ENCODE results near the gene CEP44. TPM values are rescaled to one million over a fixed set of nuclear protein-coding genes. Genes with fewer than 3 reads are reported as not detected.
"Not testable (repeated sequence)": the region's sequence is repeated elsewhere in the genome, so short reads cannot be mapped to it uniquely, and the experiment has no call there.

The CEP44 gene
- polyA plus RNA-seq, 1 donor from 2014 or later: 9.9 TPM

GRCh38 chr4:174294641-174295040 lies 10.9 kb downstream of the CEP44 start:
- Mint-ChIP-seq H3K4me1 (peaks cover 4 to 15% (median 8%) of the 10 kb centered on the region in 3 donors), H3K9me3 (peaks cover 4 to 18% (median 6%) of the 10 kb centered on the region in 3 donors), H3K36me3 (peaks cover 19% of the 10 kb centered on the region)
- H3K27ac Mint-ChIP-seq, H3K4me3 Mint-ChIP-seq, H3K27me3 Mint-ChIP-seq: not testable (repeated sequence)

GRCh38 chr4:174295142-174295541 lies 11.4 kb downstream of the CEP44 start:
- Mint-ChIP-seq H3K4me1 (peaks cover 4 to 15% (median 8%) of the 10 kb centered on the region in 3 donors), H3K9me3 (peaks cover 4 to 18% (median 6%) of the 10 kb centered on the region in 3 donors), H3K36me3 (peaks cover 24% of the 10 kb centered on the region)
- not testable (repeated sequence) for H3K4me3 Mint-ChIP-seq, H3K27me3 Mint-ChIP-seq, H3K27ac Mint-ChIP-seq

GRCh38 chr4:174303687-174304086 lies 20.0 kb downstream of the CEP44 start:
- Mint-ChIP-seq H3K9me3 (no peaks in the 10 kb centered on the region), H3K27ac (no peak overlapping the region), H3K36me3 (peaks cover 24% of the 10 kb centered on the region), H3K27me3 (no peaks in the 10 kb centered on the region), H3K4me1 (peaks cover 0 to 2% (median 2%) of the 10 kb centered on the region in 3 donors), H3K4me3 (no peak overlapping the region)

- Mint-ChIP-seq H3K36me3 (peaks cover 22% of the 10 kb centered on the region), H3K4me3 (no peak overlapping the region), H3K9me3 (no peaks in the 10 kb centered on the region), H3K27ac (no peak overlapping the region), H3K4me1 (peaks cover 0 to 2% (median 2%) of the 10 kb centered on the region in 3 donors), H3K27me3 (no peaks in the 10 kb centered on the region)
Measured at GRCh38 chr4:174304664-174305063, 21.0 kb downstream of the CEP44 start.

- H3K36me3 Mint-ChIP-seq: peaks cover 15% of the 10 kb centered on the region
- no peaks in the 10 kb centered on the region for H3K9me3 Mint-ChIP-seq
- no peak overlapping the region for H3K4me3 Mint-ChIP-seq
- H3K27ac Mint-ChIP-seq: no peak overlapping the region
- no peaks in the 10 kb centered on the region for H3K27me3 Mint-ChIP-seq
- peaks cover 0 to 2% (median 2%) of the 10 kb centered on the region in 3 donors for H3K4me1 Mint-ChIP-seq
Measured at GRCh38 chr4:174305961-174306360, 22.2 kb downstream of the CEP44 start.

GRCh38 chr4:174307694-174308093 lies 24.0 kb downstream of the CEP44 start:
- H3K27me3 Mint-ChIP-seq: no peaks in the 10 kb centered on the region
- H3K4me3 Mint-ChIP-seq: no peak overlapping the region
- no peak overlapping the region for H3K27ac Mint-ChIP-seq
- H3K36me3 Mint-ChIP-seq: peaks cover 17% of the 10 kb centered on the region
- H3K9me3 Mint-ChIP-seq: no peaks in the 10 kb centered on the region
- H3K4me1 Mint-ChIP-seq: peaks cover 0 to 3% (median 2%) of the 10 kb centered on the region in 3 donors

GRCh38 chr4:174312993-174313392 lies 29.3 kb downstream of the CEP44 start:
- Mint-ChIP-seq H3K27ac (peak overlapping the region in 1 of 3 donors; percentile 37), H3K9me3 (no peaks in the 10 kb centered on the region), H3K27me3 (no peaks in the 10 kb centered on the region), H3K4me3 (no peak overlapping the region), H3K36me3 (peaks cover 11% of the 10 kb centered on the region), H3K4me1 (peaks cover 0 to 4% (median 0%) of the 10 kb centered on the region in 3 donors)

- Mint-ChIP-seq H3K27ac (no peak overlapping the region), H3K27me3 (no peaks in the 10 kb centered on the region), H3K9me3 (no peaks in the 10 kb centered on the region), H3K36me3 (peaks cover 11% of the 10 kb centered on the region), H3K4me3 (no peak overlapping the region), H3K4me1 (peaks cover 0 to 4% (median 0%) of the 10 kb centered on the region in 3 donors)
Measured at GRCh38 chr4:174314274-174314673, 30.6 kb downstream of the CEP44 start.

- no peak overlapping the region for H3K4me3 Mint-ChIP-seq
- peaks cover 0 to 4% (median 0%) of the 10 kb centered on the region in 3 donors for H3K4me1 Mint-ChIP-seq
- H3K27ac Mint-ChIP-seq: peak overlapping the region in 1 of 3 donors; percentile 54
- peaks cover 11% of the 10 kb centered on the region for H3K36me3 Mint-ChIP-seq
- H3K27me3 Mint-ChIP-seq: no peaks in the 10 kb centered on the region
- no peaks in the 10 kb centered on the region for H3K9me3 Mint-ChIP-seq
Measured at GRCh38 chr4:174314770-174315169, 31.1 kb downstream of the CEP44 start.

GRCh38 chr4:174316546-174316945 lies 32.8 kb downstream of the CEP44 start:
- Mint-ChIP-seq H3K27ac (no peak overlapping the region), H3K27me3 (no peaks in the 10 kb centered on the region), H3K36me3 (peaks cover 11% of the 10 kb centered on the region), H3K9me3 (no peaks in the 10 kb centered on the region), H3K4me1 (peaks cover 0 to 4% (median 0%) of the 10 kb centered on the region in 3 donors), H3K4me3 (no peak overlapping the region)

GRCh38 chr4:174316954-174317353 lies 33.2 kb downstream of the CEP44 start:
- H3K4me3 Mint-ChIP-seq: no peak overlapping the region
- peaks cover 8% of the 10 kb centered on the region for H3K36me3 Mint-ChIP-seq
- H3K4me1 Mint-ChIP-seq: peaks cover 0 to 4% (median 0%) of the 10 kb centered on the region in 3 donors
- H3K27ac Mint-ChIP-seq: no peak overlapping the region
- H3K9me3 Mint-ChIP-seq: no peaks in the 10 kb centered on the region
- H3K27me3 Mint-ChIP-seq: no peaks in the 10 kb centered on the region

- Mint-ChIP-seq H3K9me3 (no peaks in the 10 kb centered on the region), H3K27ac (no peak overlapping the region), H3K4me3 (no peak overlapping the region), H3K36me3 (peaks cover 6% of the 10 kb centered on the region), H3K27me3 (no peaks in the 10 kb centered on the region), H3K4me1 (peaks cover 0 to 4% (median 4%) of the 10 kb centered on the region in 3 donors)
Measured at GRCh38 chr4:174317531-174317930, 33.8 kb downstream of the CEP44 start.

GRCh38 chr4:174318829-174319764 lies 35.4 kb downstream of the CEP44 start:
- H3K4me3 Mint-ChIP-seq: no peak overlapping the region
- H3K9me3 Mint-ChIP-seq: no peaks in the 10 kb centered on the region
- no peaks in the 10 kb centered on the region for H3K27me3 Mint-ChIP-seq

GRCh38 chr4:174320494-174321199 lies 36.9 kb downstream of the CEP44 start:
- Mint-ChIP-seq H3K4me1 (peaks cover 0 to 5% (median 0%) of the 10 kb centered on the region in 3 donors), H3K27me3 (no peaks in the 10 kb centered on the region), H3K36me3 (no peaks in the 10 kb centered on the region), H3K9me3 (no peaks in the 10 kb centered on the region), H3K27ac (no peak overlapping the region), H3K4me3 (no peak overlapping the region)

More at GRCh38 chr4:174318829-174319764, 35.4 kb downstream of the CEP44 start:
- Mint-ChIP-seq H3K27ac (no peak overlapping the region), H3K36me3 (peaks cover 3% of the 10 kb centered on the region), H3K4me1 (peaks cover 0 to 5% (median 0%) of the 10 kb centered on the region in 3 donors)

GRCh38 chr4:174324236-174324635 lies 40.5 kb downstream of the CEP44 start:
- H3K4me1 Mint-ChIP-seq: peaks cover 0 to 5% (median 0%) of the 10 kb centered on the region in 3 donors
- H3K27ac Mint-ChIP-seq: no peak overlapping the region
- H3K9me3 Mint-ChIP-seq: no peaks in the 10 kb centered on the region
- no peak overlapping the region for H3K4me3 Mint-ChIP-seq
- no peaks in the 10 kb centered on the region for H3K27me3 Mint-ChIP-seq
- peaks cover 3% of the 10 kb centered on the region for H3K36me3 Mint-ChIP-seq
